Testis (tissue), 3 donors: ENCODE results near the gene FGF3. TPM values are rescaled to one million over a fixed set of nuclear protein-coding genes. Genes with fewer than 3 reads are reported as not detected.

Source experiments
- DNase-seq: peaks from one replicate; pipeline ENCODE4 v3.0.0-alpha.2; 2019
- H3K27ac ChIP-seq, 2 donors: fragments of 200-600 bp; sonication (generic); one replicate each; pipeline ENCODE4 v1.5.1; 2019
- H3K27me3 ChIP-seq: fragments of 200-600 bp; sonication (generic); one replicate; pipeline ENCODE4 v1.5.1; 2019
- H3K36me3 ChIP-seq: fragments of 200-600 bp; sonication (generic); one replicate; pipeline ENCODE4 v1.5.1; 2017; ENCODE audit warnings: low read depth; ENCODE audit errors: missing control alignments
- H3K4me1 ChIP-seq: fragments of 200-600 bp; sonication (generic); one replicate; pipeline ENCODE4 v1.5.1; 2019
- H3K4me3 ChIP-seq, 2 donors: fragments of 200-600 bp; sonication (generic); one replicate each; pipeline ENCODE4 v1.5.1; 2017 to 2019
- H3K9me3 ChIP-seq: fragments of 200-600 bp; sonication (generic); one replicate; pipeline ENCODE4 v1.5.1; 2017
- POLR2A ChIP-seq: fragments of 450-650 bp; IDR thresholded peaks from one replicate; pipeline ENCODE4 v1.6.1; 2017; ENCODE audit warnings: antibody characterized with exemption, mild to moderate bottlenecking, moderate library complexity
- WGBS, 2 donors: methylation state at CpG; one replicate each; pipeline ENCODE4 v1.1.5; 2018; 5-methylcytosine and 5-hydroxymethylcytosine counted together
- intact Hi-C: fragments of 100-400 bp; cut with DNase I; formaldehyde crosslinking; loops from one replicate; pipeline ENCODE4 v1.15.1; 2023; ENCODE audit warnings: low total_unique reads
- polyA plus RNA-seq: library from polyadenylated mRNA; stranded (reverse); fragments of 350-450 nt; fragmentation: Illumina TruSeq; extraction: RNeasy Lipid Tissue Mini Kit (QIAGEN cat#74804); gene quantifications from one replicate; pipeline ENCODE4 v1.2.3, GENCODE V29; 2014; ENCODE audit warnings: low read depth, low replicate concordance; ENCODE audit not compliant: insufficient read depth
- total RNA-seq, 2 donors: library from RNA; depleted of rRNA; stranded (reverse); fragments of >200 nt; gene quantifications; one replicate each; pipeline ENCODE4 v1.2.3, GENCODE V29; 2016
- TF ChIP-seq, protein P1 (sequence below), 3 experiments: fragments of 450-650 bp in 2 of 3; fragments of 200-600 bp in 1 of 3; sonication (generic) in 1 of 3; IDR thresholded peaks; one replicate each; pipeline ENCODE4 v1.5.1; 2016 to 2019; ENCODE audit warnings: antibody characterized with exemption in 3 of 3, mild to moderate bottlenecking in 2 of 3, moderate library complexity in 1 of 3

Gene FGF3
- total and polyA plus RNA-seq, 3 donors from 2014 or later, result 0.50 TPM; not detected in 2

DNA sequence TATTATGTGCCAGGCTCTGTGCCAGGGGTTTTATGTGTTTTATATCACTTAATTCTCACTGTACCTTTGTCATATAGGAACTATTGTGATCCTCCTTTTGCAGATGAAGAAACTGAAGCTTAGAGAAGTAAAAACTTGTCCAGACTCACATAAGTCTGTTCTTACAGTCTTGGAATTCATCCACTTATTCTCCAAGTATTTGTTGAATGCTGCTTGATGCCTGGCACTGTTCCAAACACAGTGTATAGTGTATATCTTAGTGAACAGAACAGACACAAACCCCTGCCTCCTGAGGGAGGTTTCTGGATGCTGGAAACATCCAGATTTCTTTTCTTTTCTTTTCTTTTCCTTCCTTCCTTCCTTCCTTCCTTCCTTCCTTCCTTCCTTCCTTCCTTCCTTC lies 29.0 kb upstream of the FGF3 start:
- H3K4me1 ChIP-seq, result no peaks in the 10 kb centered on the region
- H3K36me3 ChIP-seq, result no peaks in the 10 kb centered on the region
- TF ChIP-seq POLR2A, result no peak
- TF ChIP-seq, protein P1, sequence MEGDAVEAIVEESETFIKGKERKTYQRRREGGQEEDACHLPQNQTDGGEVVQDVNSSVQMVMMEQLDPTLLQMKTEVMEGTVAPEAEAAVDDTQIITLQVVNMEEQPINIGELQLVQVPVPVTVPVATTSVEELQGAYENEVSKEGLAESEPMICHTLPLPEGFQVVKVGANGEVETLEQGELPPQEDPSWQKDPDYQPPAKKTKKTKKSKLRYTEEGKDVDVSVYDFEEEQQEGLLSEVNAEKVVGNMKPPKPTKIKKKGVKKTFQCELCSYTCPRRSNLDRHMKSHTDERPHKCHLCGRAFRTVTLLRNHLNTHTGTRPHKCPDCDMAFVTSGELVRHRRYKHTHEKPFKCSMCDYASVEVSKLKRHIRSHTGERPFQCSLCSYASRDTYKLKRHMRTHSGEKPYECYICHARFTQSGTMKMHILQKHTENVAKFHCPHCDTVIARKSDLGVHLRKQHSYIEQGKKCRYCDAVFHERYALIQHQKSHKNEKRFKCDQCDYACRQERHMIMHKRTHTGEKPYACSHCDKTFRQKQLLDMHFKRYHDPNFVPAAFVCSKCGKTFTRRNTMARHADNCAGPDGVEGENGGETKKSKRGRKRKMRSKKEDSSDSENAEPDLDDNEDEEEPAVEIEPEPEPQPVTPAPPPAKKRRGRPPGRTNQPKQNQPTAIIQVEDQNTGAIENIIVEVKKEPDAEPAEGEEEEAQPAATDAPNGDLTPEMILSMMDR (IDR thresholded peaks at IDR 0.05), result no peak
- H3K9me3 ChIP-seq, result no peaks in the 10 kb centered on the region
- no peaks in the 10 kb centered on the region for H3K27me3 ChIP-seq
- DNase-seq, result no peak
- intact Hi-C loops, result no loop called here
- H3K27ac ChIP-seq, result no peak overlapping the region
- no peak overlapping the region for H3K4me3 ChIP-seq

DNA sequence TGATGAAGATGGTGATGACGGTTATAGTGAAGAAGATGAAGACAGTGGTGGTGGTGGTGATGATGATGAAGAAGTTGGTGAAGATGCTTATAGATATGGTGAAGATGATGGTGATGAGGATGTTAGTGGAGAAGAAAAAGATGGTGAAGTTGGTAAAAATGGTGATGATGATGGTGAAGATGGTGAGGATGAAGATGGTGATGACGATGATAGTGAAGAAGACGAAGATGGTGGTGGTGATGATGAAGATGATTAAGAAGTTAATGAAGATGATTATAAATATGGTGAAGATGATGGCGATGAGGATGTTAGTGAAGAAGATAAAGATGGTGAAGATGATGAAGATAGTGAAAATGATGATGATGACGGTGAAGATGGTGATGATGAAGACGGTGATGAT lies 25.2 kb upstream of the FGF3 start:
- intact Hi-C loops, result no loop called here
- WGBS, 2 donors, result 88 to 93% methylated on average over 6 of the region's 6 CpGs
- no peak for DNase-seq

DNA sequence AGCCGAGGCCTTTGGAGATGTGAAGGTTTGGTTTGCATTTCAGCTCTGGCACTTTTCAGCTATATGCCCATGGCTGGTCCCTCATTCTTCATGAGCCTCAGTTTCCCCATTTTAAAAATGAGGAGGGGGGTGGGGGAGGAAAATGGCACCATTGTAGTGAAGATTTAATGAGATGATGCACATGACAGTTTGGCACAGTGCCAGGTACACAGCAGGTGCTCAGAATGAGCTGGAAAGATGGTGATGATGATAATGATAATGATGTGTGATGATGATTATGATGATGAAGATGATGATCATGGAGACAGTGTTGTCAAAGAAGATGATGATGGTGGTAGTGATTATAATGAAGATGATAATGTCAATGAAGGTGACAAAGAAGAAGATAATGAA lies 24.3 kb upstream of the FGF3 start:
- Histone ChIP-seq H3K27ac (no peak overlapping the region), H3K4me1 (no peaks in the 10 kb centered on the region), H3K4me3 (no peak overlapping the region), H3K9me3 (no peaks in the 10 kb centered on the region), H3K27me3 (no peaks in the 10 kb centered on the region), H3K36me3 (no peaks in the 10 kb centered on the region)
- 56 to 64% methylated on average over 1 of the region's 1 CpG for WGBS, 2 donors
- intact Hi-C loops, result no loop called here
- TF ChIP-seq POLR2A, result no peak
- TF ChIP-seq, protein P1 (IDR thresholded peaks at IDR 0.05), result no peak
- DNase-seq, result no peak

More for the DNA sequence above, 25.2 kb upstream of the FGF3 start:
- no peak for TF ChIP-seq POLR2A
- TF ChIP-seq, protein P1 (IDR thresholded peaks at IDR 0.05), result no peak
- no peaks in the 10 kb centered on the region for H3K27me3 ChIP-seq
- H3K36me3 ChIP-seq, result no peaks in the 10 kb centered on the region
- no peak overlapping the region for H3K4me3 ChIP-seq
- H3K4me1 ChIP-seq, result no peaks in the 10 kb centered on the region
- no peak overlapping the region for H3K27ac ChIP-seq
- H3K9me3 ChIP-seq, result no peaks in the 10 kb centered on the region

DNA sequence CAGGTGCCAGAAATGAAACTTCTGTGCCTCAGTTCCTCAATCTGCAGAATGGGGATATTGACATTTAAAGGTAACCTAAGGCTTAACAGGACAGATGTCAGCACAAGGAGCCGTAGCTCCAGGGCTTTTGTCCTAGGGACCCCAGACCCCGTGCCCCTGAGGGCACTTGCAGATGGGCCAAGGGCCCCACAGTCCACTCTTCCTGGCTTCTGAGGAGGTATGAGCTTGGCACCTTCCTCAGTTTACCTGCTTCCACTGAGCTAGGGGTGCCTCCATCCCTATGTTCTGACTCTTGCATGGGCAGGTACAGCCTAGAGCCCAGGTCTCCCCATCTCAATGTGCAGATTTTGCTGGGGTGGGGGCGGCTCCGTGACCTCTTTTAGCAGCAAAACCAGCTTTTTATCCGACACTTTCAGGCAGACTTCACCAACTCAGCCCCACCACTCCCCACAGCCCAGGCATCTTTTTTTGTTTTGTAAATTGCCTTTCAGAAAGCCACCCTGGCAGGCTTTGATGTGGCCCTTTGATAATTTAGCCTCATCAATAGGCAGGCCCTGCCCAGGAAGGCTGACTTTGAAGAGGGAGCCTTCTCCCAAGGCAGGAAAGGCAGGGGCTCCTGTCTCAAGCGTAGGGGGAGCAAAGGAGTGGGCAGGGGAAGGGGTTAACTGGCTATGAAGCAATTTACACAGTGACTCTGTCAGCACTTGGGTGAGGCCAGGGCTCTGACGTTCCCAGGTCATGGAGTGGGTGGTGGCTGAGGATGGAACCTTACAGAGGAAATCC lies 23.7 kb upstream of the FGF3 start:
- intact Hi-C loops, result no loop called here
- TF ChIP-seq, protein P1 (IDR thresholded peaks at IDR 0.05), result no peak
- TF ChIP-seq POLR2A, result no peak
- Histone ChIP-seq H3K27ac (no peak overlapping the region), H3K4me1 (no peaks in the 10 kb centered on the region), H3K9me3 (no peaks in the 10 kb centered on the region), H3K27me3 (no peaks in the 10 kb centered on the region), H3K4me3 (no peak overlapping the region), H3K36me3 (no peaks in the 10 kb centered on the region)
- DNase-seq, result no peak
- WGBS, 2 donors, result 61 to 80% methylated on average over 7 of the region's 7 CpGs
